PFSK-1 (cell line): ENCODE data around the gene SRL.

Experiments used
- FOXP2 ChIP-seq: optimal IDR thresholded peaks from 2 replicates; pipeline ENCODE3; 2011; ENCODE audit warnings: borderline replicate concordance, control low read depth, inconsistent platforms; ENCODE audit not compliant: insufficient read depth; ENCODE audit errors: extremely low read length, extremely low read depth
- POLR2AphosphoS5 ChIP-seq: IDR thresholded peaks from 2 replicates; pipeline ENCODE4 v1.6.1; 2012; ENCODE audit warnings: low read depth, mild to moderate bottlenecking, control low read depth, low read length, moderate library complexity
- REST ChIP-seq, 2 experiments: IDR thresholded peaks; 2 replicates each; pipeline versions ENCODE4 v1.6.1 to v1.8.0; 2011 to 2012; ENCODE audit warnings: low read depth in 2 of 2, low read length in 2 of 2, control low read depth in 1 of 2, inconsistent platforms in 1 of 2, mild to moderate bottlenecking in 1 of 2, moderate library complexity in 1 of 2; ENCODE audit not compliant: insufficient read depth in 1 of 2
- SIN3A ChIP-seq: IDR thresholded peaks from 2 replicates; pipeline ENCODE4 v1.6.1; 2012; ENCODE audit warnings: mild to moderate bottlenecking, low read length, moderate library complexity, borderline replicate concordance; ENCODE audit not compliant: insufficient read depth
- TAF1 ChIP-seq: IDR thresholded peaks from 2 replicates; pipeline ENCODE4 v1.6.1; 2012; ENCODE audit warnings: low read length, control low read depth, borderline replicate concordance; ENCODE audit not compliant: insufficient read depth

The SRL gene

GRCh38 chr16:4140652-4141051, 101.2 kb downstream of the SRL start:
- TF ChIP-seq FOXP2, result no peak
- TF ChIP-seq TAF1, result no peak
- no peak for TF ChIP-seq POLR2AphosphoS5
- no peak for TF ChIP-seq SIN3A
- TF ChIP-seq REST (IDR thresholded peaks at IDR 0.05; ENCODE audit: insufficient read depth in 1 of 2, low read depth in 2 of 2, low read length in 2 of 2), result no peak

- no peak for TF ChIP-seq FOXP2
- no peak for TF ChIP-seq TAF1
- TF ChIP-seq REST (IDR thresholded peaks at IDR 0.05; ENCODE audit: insufficient read depth in 1 of 2, low read depth in 2 of 2, low read length in 2 of 2), result no peak
- no peak for TF ChIP-seq SIN3A
- TF ChIP-seq POLR2AphosphoS5, result no peak
Measured at GRCh38 chr16:4139968-4140367, 101.9 kb downstream of the SRL start.
